Mucosa of rectum (tissue), 2 donors: ENCODE data around the gene DDTL.
A peak's percentile ranks its signal among the peaks of the same experiment; 100 is the strongest.

Experiments used
- H3K27ac ChIP-seq, 2 donors: one replicate each; pipeline ENCODE4 v1.7.0; 2013; ENCODE audit warnings: inconsistent platforms in 2 of 2, low read depth in 2 of 2, low read length in 2 of 2
- H3K27me3 ChIP-seq, 2 donors: one replicate each; pipeline ENCODE4 v1.7.0; 2013; ENCODE audit warnings: low read length in 2 of 2; ENCODE audit not compliant: control insufficient read depth in 2 of 2, insufficient read depth in 2 of 2
- H3K36me3 ChIP-seq, 2 donors: one replicate each; pipeline ENCODE4 v1.7.0; 2013; ENCODE audit warnings: low read length in 2 of 2; ENCODE audit not compliant: control insufficient read depth in 2 of 2, insufficient read depth in 2 of 2
- H3K4me1 ChIP-seq, 2 donors: one replicate each; pipeline ENCODE4 v1.7.0; 2013; ENCODE audit warnings: low read length in 2 of 2, mild to moderate bottlenecking in 1 of 2; ENCODE audit not compliant: control insufficient read depth in 2 of 2, insufficient read depth in 2 of 2
- H3K4me3 ChIP-seq, 2 donors: one replicate each; pipeline ENCODE4 v1.7.0; 2013; ENCODE audit warnings: low read length in 2 of 2
- H3K9ac ChIP-seq, 2 donors: one replicate each; pipeline ENCODE4 v1.7.0; 2013; ENCODE audit warnings: low read length in 2 of 2, low read depth in 1 of 2, mild to moderate bottlenecking in 1 of 2
- H3K9me3 ChIP-seq, 2 donors: one replicate each; pipeline ENCODE4 v1.7.0; 2013; ENCODE audit warnings: low read length in 2 of 2; ENCODE audit not compliant: control insufficient read depth in 2 of 2
- donor health status: healthy.
- donor health status: Normal muscosa, but diverticular disease.

The DDTL gene

DNA sequence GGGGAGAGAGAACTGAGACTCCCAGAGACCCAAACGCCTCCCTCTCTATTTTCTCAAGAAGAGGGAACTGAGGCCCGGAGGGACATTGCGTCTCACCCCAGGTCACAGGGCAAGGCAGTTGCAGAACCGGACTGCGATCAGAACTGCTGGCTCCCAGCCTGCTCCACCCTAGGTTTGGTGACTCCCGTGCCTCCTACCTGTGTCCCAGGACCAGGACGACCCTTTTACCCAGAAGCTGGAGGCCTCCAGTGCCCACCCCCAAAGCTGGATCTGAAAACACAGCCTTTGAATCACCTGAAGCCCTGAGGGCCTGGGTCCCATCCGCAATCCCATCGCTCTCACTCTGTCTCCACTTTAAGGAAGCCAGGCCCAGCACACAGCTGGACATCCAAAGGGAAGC, 37.2 kb downstream of the DDTL start:
- Histone ChIP-seq H3K9me3 (no peaks in the 10 kb centered on the region), H3K27me3 (no peaks in the 10 kb centered on the region), H3K36me3 (no peaks in the 10 kb centered on the region), H3K27ac (no peak overlapping the region), H3K9ac (no peak overlapping the region), H3K4me1 (no peaks in the 10 kb centered on the region), H3K4me3 (no peak overlapping the region)

DNA sequence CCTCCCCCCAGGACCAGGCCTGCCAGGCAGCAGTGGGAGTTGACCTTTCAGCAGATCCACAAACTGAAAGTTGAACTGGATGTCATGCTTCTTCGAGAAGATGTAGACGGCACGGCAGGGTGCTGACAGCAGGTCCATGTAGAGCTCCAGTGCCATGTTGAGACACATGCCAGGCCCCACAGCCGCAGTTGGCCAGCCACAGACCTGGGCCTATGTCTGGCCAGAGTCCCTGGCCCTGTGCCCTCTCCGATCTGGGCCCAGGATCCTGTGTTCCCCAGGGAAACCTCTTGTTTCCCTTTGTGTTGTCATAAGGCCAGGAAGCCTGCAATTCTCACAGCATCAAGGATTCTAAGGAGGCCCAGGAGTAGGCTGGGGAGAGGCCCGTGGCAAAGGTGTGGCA, 38.5 kb downstream of the DDTL start, which contains the start of gene GSTT4:
Gene GSTT4, minus strand, starts transcription at position 253 of the 400 bp plus-strand sequence. Its CDS starts 97 bp downstream, at position 156.
- Histone ChIP-seq H3K9me3 (no peaks in the 10 kb centered on the region), H3K4me1 (no peaks in the 10 kb centered on the region), H3K27ac (no peak within 1 kb of the TSS), H3K4me3 (no peak within 1 kb of the TSS), H3K36me3 (no peaks in the 10 kb centered on the region), H3K27me3 (no peaks in the 10 kb centered on the region), H3K9ac (no peak within 1 kb of the TSS)

DNA sequence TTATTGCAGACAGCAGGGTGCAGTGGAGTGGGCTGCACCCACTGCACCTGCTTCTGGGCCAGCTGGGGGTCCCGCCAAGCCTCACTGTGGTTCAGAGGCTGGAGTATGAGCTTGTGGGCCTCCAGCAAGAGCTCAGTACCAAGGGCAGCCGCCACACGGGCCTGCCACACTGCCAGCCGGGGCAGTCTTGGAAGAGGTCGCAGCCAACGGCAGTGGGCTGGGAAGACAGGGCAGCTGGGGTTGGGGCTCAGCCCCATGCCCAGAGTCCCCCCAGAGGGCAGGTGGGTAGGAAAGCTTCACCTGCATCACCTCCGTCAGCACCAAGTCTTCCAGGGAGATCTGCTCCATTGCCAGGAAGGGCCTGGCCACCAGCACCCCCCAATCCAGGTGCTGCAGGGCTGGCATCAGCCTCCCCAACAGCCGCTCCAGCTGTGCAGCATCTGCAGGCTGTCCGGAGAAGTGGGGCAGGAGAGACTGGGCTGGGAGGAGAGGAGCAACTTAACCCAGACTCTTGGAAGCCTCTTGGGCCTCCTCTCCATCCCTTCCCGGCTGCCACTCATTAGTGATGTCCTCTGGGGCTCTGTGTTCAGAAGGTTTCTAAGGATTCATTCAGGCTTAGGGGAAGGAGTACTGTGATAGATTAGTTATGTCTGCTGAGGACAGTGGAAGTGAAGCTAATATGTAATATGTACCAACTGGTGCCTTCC, 39.7 kb downstream of the DDTL start:
- peaks cover 0 to 3% of the 10 kb centered on the region in 2 donors for H3K4me1 ChIP-seq
- no peak overlapping the region for H3K4me3 ChIP-seq
- no peak overlapping the region for H3K27ac ChIP-seq
- H3K36me3 ChIP-seq: no peaks in the 10 kb centered on the region
- H3K27me3 ChIP-seq: no peaks in the 10 kb centered on the region
- no peaks in the 10 kb centered on the region for H3K9me3 ChIP-seq
- H3K9ac ChIP-seq: no peak overlapping the region

DNA sequence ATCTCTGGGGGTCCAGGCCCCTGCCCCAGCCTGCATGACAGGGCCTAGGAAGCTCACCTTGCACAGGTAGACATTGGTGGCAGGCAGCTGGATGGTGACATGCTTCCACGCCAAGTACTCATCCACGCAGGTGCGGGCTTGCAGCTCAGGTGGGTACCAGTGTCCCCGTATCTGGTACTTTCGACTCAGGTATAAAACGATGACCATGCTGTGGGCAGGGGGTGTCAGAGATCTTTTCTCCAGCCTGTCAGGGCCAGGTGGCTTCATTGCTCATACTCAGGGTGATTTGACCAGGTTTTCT, 40.2 kb downstream of the DDTL start:
- Histone ChIP-seq H3K9ac (no peak overlapping the region), H3K4me3 (no peak overlapping the region), H3K9me3 (no peaks in the 10 kb centered on the region), H3K27ac (no peak overlapping the region), H3K27me3 (no peaks in the 10 kb centered on the region), H3K36me3 (no peaks in the 10 kb centered on the region), H3K4me1 (peaks cover 0 to 7% of the 10 kb centered on the region in 2 donors)

DNA sequence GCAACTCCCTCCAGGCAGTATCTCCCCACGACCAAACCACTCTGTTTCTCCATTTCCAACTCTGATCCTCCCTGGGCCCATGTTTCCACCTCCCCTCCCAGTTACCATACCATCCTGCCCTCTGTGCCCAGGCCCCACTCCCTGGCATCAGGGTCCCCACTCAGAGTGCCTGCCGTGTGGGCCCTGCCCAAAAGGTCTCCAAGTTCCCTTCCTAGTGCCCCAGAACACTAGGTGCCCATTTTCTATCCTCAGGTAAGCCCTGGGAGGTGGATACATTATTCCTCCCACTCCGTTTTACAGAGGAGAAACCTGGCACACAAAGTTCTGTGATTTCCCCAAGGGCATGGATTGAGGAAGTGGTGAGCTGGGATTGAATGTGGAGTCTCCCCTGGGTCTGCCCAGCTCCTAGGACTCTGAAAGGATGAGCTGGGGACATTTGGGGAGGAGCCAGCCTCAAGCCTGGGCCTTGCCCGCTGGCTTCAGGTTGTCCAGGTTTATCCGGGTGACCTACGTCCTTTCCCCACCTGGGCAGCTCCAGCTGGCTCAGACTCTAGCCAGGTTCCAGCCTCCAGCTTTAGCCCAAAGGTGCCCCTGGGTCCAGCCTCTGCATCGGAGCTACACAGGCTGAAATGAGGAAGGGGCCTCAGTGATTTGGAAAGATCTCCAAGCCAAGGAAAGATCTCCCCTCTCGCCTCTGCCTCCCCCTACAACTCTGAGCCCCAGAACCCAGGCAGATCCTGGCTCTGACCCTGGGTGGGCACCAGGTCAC, 40.7 kb downstream of the DDTL start:
- Histone ChIP-seq H3K27me3 (no peaks in the 10 kb centered on the region), H3K9ac (no peak overlapping the region), H3K4me1 (peaks cover 3 to 13% of the 10 kb centered on the region in 2 donors), H3K4me3 (no peak overlapping the region), H3K36me3 (no peaks in the 10 kb centered on the region), H3K27ac (no peak overlapping the region), H3K9me3 (no peaks in the 10 kb centered on the region)

DNA sequence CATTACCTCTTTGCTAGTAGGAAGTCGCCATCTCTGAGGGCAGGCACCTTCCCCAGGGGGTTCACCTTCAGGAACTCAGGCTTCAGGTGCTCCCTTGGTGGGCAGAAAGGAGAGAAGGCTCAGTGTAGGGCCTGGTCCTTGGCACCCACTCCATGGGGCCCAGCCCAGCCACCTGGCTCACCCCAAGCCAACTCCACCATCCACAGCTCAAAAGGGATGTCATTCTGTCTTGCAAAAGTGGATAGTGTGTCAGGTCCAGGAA, 41.3 kb downstream of the DDTL start:
- Histone ChIP-seq H3K9ac (no peak overlapping the region), H3K9me3 (no peaks in the 10 kb centered on the region), H3K36me3 (no peaks in the 10 kb centered on the region), H3K27me3 (no peaks in the 10 kb centered on the region), H3K4me1 (peaks cover 4 to 15% of the 10 kb centered on the region in 2 donors), H3K27ac (no peak overlapping the region), H3K4me3 (no peak overlapping the region)

DNA sequence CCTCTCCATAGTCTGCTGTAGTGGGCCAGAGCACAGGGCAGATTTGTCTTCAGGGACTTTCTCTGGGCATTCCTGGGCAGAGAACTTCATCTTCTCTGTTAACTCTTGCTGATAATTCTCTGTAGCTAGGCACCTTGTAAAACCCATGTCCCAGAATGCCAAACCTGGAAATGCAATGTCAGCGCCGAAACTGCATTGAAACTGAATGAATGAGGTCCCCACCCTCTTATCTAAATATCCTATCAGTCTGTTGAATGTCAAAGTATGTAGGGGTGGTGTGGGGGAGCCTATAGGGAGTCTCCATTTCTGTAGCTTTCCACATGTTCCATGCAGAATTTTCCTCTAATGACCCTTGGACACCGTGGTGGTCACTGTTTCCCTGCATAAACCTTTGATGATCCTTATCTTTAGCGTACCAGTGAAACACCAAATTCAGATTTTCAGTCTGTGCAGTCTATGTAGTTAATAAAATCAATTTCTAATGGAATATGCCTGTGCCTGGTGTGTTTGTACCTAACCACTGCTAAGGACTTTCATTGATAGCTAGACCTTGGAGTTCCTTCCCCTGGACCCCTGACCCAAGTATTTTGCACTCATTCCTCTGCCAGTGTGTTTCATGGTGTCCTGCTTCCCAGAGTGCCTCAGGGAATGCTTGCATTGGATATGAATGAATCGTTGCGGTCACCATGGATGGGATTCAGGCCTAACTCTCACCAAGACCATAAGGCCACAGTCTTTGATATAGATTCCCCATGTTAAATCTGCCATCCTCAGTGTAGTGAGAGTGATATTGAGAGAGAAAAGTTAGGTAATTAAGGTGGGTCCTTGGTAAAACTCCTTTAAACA, 41.9 kb downstream of the DDTL start:
- H3K27ac ChIP-seq: no peak overlapping the region
- no peaks in the 10 kb centered on the region for H3K9me3 ChIP-seq
- no peaks in the 10 kb centered on the region for H3K36me3 ChIP-seq
- H3K27me3 ChIP-seq: no peaks in the 10 kb centered on the region
- peaks cover 7 to 15% of the 10 kb centered on the region in 2 donors for H3K4me1 ChIP-seq
- no peak overlapping the region for H3K4me3 ChIP-seq
- no peak overlapping the region for H3K9ac ChIP-seq

DNA sequence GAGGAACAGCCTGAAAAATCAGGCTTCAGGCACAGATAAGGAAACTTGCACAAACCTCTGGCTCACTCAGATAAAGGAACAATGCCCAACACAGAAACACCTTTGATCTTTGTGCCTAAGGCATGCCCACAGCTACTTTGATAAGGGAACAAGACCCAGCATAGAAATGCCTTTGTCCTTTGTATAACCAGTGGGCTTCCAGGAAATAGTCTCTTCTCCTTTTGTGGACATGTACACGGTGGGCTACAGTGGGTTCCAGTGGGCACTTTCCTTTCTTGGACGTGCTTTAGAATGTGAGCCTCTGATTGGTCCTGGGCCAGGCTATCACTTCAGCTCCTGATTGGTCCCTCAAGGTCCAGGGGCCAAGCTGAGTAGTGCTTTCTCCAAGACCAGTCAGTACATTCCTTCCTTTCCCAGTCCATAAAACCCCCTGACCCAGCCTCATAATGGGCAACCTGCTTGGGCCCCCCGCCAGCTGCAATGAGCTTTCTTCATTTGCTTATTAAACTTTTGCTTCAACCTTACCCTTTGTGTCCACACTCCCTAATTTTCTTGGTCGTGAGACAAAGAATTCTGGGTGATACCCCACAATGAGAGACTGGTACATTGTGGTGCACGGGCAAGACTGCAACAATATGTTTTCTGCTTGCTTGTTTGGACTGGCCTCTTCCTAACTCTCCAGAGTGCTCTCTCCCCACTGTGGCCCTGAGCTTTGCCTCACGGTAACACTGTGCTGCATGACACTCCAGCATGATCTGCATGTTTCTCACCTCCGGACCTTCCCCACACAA, 42.7 kb downstream of the DDTL start:
- Histone ChIP-seq H3K4me1 (peaks cover 7 to 15% of the 10 kb centered on the region in 2 donors), H3K27ac (no peak overlapping the region), H3K36me3 (no peaks in the 10 kb centered on the region), H3K9ac (no peak overlapping the region), H3K9me3 (no peaks in the 10 kb centered on the region), H3K27me3 (no peaks in the 10 kb centered on the region), H3K4me3 (no peak overlapping the region)

DNA sequence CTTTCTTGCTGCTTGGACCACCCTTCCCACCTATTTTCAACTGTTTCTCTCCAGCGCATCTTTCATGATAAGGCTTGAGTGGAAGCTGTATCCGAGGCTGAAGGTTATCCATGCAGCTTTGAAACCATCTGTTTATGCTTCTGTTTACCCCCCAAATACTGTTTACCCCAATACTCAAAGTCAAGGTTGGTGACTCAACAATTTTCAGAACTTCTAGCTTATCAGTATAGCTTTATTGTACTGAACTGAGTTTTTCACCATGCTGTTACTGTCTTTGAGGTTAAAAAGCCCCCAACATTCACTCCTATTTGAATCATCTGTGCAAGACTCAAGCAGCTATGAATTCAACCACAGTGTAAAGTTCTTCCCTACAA, 43.3 kb downstream of the DDTL start:
- H3K27me3 ChIP-seq: no peaks in the 10 kb centered on the region
- no peak overlapping the region for H3K27ac ChIP-seq
- no peak overlapping the region for H3K4me3 ChIP-seq
- H3K4me1 ChIP-seq: peaks cover 7 to 15% of the 10 kb centered on the region in 2 donors
- H3K9me3 ChIP-seq: no peaks in the 10 kb centered on the region
- no peaks in the 10 kb centered on the region for H3K36me3 ChIP-seq
- H3K9ac ChIP-seq: no peak overlapping the region

DNA sequence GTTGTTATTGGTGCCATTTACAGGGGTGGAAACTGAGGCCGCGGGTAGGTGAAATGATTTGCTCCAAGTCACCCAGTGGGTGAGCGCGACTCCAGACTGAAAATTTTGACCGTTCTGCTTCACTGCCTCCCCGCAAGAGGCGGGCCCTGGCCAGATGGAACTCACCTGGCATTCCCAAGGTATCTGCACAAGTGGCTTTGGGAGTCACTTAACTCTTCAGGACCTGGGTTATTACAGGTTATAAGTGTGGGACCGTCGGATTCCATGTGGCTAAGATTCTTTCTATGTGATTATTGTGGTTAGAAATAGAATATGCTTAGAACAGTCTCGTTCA, 45.0 kb downstream of the DDTL start:
- Histone ChIP-seq H3K4me1 (peaks cover 7 to 15% of the 10 kb centered on the region in 2 donors), H3K27ac (peak overlapping the region; percentile 82 to 86), H3K27me3 (no peaks in the 10 kb centered on the region), H3K9me3 (no peaks in the 10 kb centered on the region), H3K9ac (peak overlapping the region; percentile 81 to 83), H3K4me3 (peak overlapping the region; percentile 93 to 95), H3K36me3 (no peaks in the 10 kb centered on the region)
